Measurements from ENCODE around the gene HS1BP3.

DNA sequence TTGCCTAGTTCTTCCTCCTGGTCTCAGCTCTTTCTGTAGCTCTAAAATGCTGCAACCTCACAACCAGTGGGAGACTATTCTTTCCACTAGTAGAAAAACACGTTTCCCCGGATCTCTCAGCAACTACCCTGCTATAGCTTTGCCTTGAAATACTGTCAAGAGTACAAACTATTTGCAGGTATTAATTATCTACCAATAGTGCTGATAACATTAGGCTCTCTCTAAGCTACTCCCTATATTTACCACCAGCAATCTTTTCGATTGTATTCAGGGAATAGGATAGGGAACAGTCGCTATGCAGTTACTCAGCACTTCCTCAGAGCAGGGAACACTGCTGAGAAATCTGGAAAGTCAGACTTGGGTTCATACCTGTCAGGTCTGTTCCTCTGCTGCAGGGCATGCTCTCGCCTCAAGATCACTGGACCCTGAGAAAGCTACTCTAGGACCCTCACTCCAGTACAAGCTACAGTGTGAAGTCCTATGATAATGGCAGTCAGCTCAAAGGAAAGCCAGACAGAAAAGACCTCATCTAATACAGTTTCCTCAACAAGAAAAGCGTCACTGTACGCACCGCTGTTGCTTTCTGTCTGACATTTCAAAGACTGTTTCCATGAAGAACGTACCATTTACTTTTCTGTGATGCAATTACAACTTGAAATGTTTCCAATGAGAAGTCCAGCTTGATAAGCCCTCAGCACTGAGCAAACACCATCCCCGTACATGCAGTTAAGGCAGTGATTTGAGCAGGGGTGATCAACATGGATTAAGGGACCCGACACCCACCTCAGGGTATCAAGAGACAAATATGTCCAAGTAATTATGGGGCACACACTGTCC lies 38.7 kb upstream of the HS1BP3 start:
- no peak for TF ChIP-seq POLR2A (IDR thresholded peaks at IDR 0.05)
- TF ChIP-seq, protein P1, sequence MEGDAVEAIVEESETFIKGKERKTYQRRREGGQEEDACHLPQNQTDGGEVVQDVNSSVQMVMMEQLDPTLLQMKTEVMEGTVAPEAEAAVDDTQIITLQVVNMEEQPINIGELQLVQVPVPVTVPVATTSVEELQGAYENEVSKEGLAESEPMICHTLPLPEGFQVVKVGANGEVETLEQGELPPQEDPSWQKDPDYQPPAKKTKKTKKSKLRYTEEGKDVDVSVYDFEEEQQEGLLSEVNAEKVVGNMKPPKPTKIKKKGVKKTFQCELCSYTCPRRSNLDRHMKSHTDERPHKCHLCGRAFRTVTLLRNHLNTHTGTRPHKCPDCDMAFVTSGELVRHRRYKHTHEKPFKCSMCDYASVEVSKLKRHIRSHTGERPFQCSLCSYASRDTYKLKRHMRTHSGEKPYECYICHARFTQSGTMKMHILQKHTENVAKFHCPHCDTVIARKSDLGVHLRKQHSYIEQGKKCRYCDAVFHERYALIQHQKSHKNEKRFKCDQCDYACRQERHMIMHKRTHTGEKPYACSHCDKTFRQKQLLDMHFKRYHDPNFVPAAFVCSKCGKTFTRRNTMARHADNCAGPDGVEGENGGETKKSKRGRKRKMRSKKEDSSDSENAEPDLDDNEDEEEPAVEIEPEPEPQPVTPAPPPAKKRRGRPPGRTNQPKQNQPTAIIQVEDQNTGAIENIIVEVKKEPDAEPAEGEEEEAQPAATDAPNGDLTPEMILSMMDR (IDR thresholded peaks at IDR 0.05) = no peak

Measured in lower leg skin (tissue), 3 donors.